Activated CD8-positive, alpha-beta memory T cell treated with anti-CD3 and anti-CD28 coated beads for 4 hours (primary cell): ENCODE measurements around the gene TRAF3IP1.

Source experiments
- DNase-seq, 2 donors: peaks; one replicate each; pipeline ENCODE4 v3.0.0-alpha.2; 2020; ENCODE audit warnings: low read depth in 2 of 2

The TRAF3IP1 gene

GRCh38 chr2:238446371-238446770 lies 126.1 kb downstream of the TRAF3IP1 start:
- DNase-seq: no peak

- no peak for DNase-seq
Observed at GRCh38 chr2:238448031-238448955, 128.0 kb downstream of the TRAF3IP1 start.

- no peak for DNase-seq
Observed at GRCh38 chr2:238449241-238449640, 128.9 kb downstream of the TRAF3IP1 start.

DNA sequence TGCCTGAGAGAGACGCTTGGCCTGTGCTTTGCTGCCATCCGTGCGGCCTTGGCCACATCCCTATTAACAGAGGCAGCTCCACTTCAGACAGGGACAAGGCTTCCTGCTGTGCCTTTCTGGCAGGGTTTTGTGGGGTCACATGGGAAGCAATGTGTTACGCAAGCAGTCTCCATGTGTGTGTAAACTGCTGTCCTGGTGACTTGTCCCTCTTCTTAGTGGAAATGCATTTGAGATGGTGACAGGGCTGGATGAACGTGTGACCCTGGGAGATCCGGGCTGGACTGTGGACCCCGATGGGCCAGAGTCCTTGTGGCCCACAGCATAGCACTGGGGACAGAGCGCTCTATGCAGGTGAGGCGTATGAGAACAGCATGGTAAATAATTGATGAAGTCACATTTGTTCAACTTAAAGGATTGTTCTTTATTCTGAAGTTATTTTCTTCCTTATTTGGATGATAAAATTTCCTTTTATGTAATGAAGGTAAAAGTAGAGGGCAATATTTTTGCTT lies 129.6 kb downstream of the TRAF3IP1 start:
- DNase-seq: no peak

- DNase-seq: no peak
Observed at GRCh38 chr2:238450440-238450861, 130.1 kb downstream of the TRAF3IP1 start.
